ENCODE data around the gene RET. TPM values are rescaled to one million over a fixed set of nuclear protein-coding genes. Genes with fewer than 3 reads are reported as not detected.

The RET gene
- total RNA-seq, 1 experiment from 2014 or later: 68.0 TPM

- TF ChIP-seq EZH2 (IDR thresholded peaks at IDR 0.05; ENCODE audit: borderline replicate concordance, low read depth, low read length, poor library complexity, severe bottlenecking) (no peak), CTCF (conservative IDR thresholded peaks at IDR 0.05; ENCODE audit: low read depth, low read length) (no peak)
- DNase-seq (ENCODE audit: low spot score): no peak
- no peaks in the 10 kb centered on the region for H3K9me3 ChIP-seq (ENCODE audit: low read depth, low read length, poor library complexity, severe bottlenecking)
- H3K27ac ChIP-seq (ENCODE audit: low read depth, low read length, poor library complexity, severe bottlenecking): no peak overlapping the region
- CTCF ChIA-PET: no interaction called here
- H3K4me3 ChIP-seq (ENCODE audit: low read depth, low read length, poor library complexity, severe bottlenecking): no peak overlapping the region
- no peaks in the 10 kb centered on the region for H3K4me1 ChIP-seq (ENCODE audit: insufficient read depth, low read length, poor library complexity, severe bottlenecking)
- intact Hi-C loops (cut with micrococcal nuclease; ENCODE audit: unreplicated experiment): no loop called here
- no peaks in the 10 kb centered on the region for H3K36me3 ChIP-seq (ENCODE audit: insufficient read depth, low read length, poor library complexity, severe bottlenecking)
- POLR2A ChIA-PET (ENCODE audit: low non-redundant PET): no interaction called here
- no peaks in the 10 kb centered on the region for H3K27me3 ChIP-seq (replicated peaks; ENCODE audit: insufficient read depth, low read depth, low read length, poor library complexity)
- BruUV-seq (replicated peaks): no TSS peak
Measured at GRCh38 chr10:43053825-43054224, 23.0 kb upstream of the RET start.

- DNase-seq (ENCODE audit: low spot score): no peak
- POLR2A ChIA-PET (ENCODE audit: low non-redundant PET): no interaction called here
- H3K36me3 ChIP-seq (ENCODE audit: insufficient read depth, low read length, poor library complexity, severe bottlenecking): no peaks in the 10 kb centered on the region
- no peaks in the 10 kb centered on the region for H3K27me3 ChIP-seq (replicated peaks; ENCODE audit: insufficient read depth, low read depth, low read length, poor library complexity)
- no TSS peak for BruUV-seq (replicated peaks)
- TF ChIP-seq CTCF (conservative IDR thresholded peaks at IDR 0.05; ENCODE audit: low read depth, low read length) (no peak), EZH2 (IDR thresholded peaks at IDR 0.05; ENCODE audit: borderline replicate concordance, low read depth, low read length, poor library complexity, severe bottlenecking) (no peak)
- no peak overlapping the region for H3K4me3 ChIP-seq (ENCODE audit: low read depth, low read length, poor library complexity, severe bottlenecking)
- no peaks in the 10 kb centered on the region for H3K4me1 ChIP-seq (ENCODE audit: insufficient read depth, low read length, poor library complexity, severe bottlenecking)
- no peak overlapping the region for H3K27ac ChIP-seq (ENCODE audit: low read depth, low read length, poor library complexity, severe bottlenecking)
- no peaks in the 10 kb centered on the region for H3K9me3 ChIP-seq (ENCODE audit: low read depth, low read length, poor library complexity, severe bottlenecking)
- intact Hi-C loops (cut with micrococcal nuclease; ENCODE audit: unreplicated experiment): no loop called here
- CTCF ChIA-PET: no interaction called here
Measured at GRCh38 chr10:43054593-43054992, 22.3 kb upstream of the RET start.

- CTCF ChIA-PET: no interaction called here
- Histone ChIP-seq H3K27me3 (replicated peaks; ENCODE audit: insufficient read depth, low read depth, low read length, poor library complexity) (no peaks in the 10 kb centered on the region), H3K27ac (ENCODE audit: low read depth, low read length, poor library complexity, severe bottlenecking) (no peak overlapping the region), H3K36me3 (ENCODE audit: insufficient read depth, low read length, poor library complexity, severe bottlenecking) (no peaks in the 10 kb centered on the region), H3K9me3 (ENCODE audit: low read depth, low read length, poor library complexity, severe bottlenecking) (no peaks in the 10 kb centered on the region), H3K4me1 (ENCODE audit: insufficient read depth, low read length, poor library complexity, severe bottlenecking) (no peaks in the 10 kb centered on the region), H3K4me3 (ENCODE audit: low read depth, low read length, poor library complexity, severe bottlenecking) (no peak overlapping the region)
- intact Hi-C loops (cut with micrococcal nuclease; ENCODE audit: unreplicated experiment): no loop called here
- DNase-seq (ENCODE audit: low spot score): no peak
- POLR2A ChIA-PET (ENCODE audit: low non-redundant PET): no interaction called here
- TF ChIP-seq CTCF (conservative IDR thresholded peaks at IDR 0.05; ENCODE audit: low read depth, low read length) (no peak), EZH2 (IDR thresholded peaks at IDR 0.05; ENCODE audit: borderline replicate concordance, low read depth, low read length, poor library complexity, severe bottlenecking) (no peak)
- no TSS peak for BruUV-seq (replicated peaks)
Measured at GRCh38 chr10:43055217-43055616, 21.7 kb upstream of the RET start.
